ENCODE measurements around the gene LEMD2. TPM values are rescaled to one million over a fixed set of nuclear protein-coding genes. Genes with fewer than 3 reads are reported as not detected.

The LEMD2 gene
- total and polyA plus RNA-seq, 2 of the 4 experiments (the other 2 are of a cell fraction), result 26.5 to 43.6 TPM

DNA sequence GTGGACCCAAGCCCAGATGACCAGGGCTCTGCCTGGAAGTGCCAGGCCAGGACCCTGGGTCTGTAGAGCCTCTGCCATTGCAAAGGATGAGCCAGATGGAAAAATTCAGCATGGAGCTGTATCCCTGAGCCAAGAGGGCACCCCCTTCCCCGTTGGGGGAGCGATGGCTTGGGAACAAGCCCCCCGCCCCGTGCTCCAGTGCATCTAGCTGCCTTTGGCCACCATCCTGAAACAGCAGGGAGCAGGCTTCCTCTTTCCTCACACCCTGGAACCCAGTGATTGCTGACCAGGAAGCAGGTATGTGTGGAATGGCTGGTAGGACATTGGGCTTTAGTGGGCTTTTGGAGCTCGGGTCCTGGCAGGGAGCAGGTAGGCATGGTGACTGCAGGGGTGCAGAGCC lies 12.7 kb upstream of the LEMD2 start (continued):
- TF ChIP-seq, protein P1, sequence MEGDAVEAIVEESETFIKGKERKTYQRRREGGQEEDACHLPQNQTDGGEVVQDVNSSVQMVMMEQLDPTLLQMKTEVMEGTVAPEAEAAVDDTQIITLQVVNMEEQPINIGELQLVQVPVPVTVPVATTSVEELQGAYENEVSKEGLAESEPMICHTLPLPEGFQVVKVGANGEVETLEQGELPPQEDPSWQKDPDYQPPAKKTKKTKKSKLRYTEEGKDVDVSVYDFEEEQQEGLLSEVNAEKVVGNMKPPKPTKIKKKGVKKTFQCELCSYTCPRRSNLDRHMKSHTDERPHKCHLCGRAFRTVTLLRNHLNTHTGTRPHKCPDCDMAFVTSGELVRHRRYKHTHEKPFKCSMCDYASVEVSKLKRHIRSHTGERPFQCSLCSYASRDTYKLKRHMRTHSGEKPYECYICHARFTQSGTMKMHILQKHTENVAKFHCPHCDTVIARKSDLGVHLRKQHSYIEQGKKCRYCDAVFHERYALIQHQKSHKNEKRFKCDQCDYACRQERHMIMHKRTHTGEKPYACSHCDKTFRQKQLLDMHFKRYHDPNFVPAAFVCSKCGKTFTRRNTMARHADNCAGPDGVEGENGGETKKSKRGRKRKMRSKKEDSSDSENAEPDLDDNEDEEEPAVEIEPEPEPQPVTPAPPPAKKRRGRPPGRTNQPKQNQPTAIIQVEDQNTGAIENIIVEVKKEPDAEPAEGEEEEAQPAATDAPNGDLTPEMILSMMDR (conservative IDR thresholded peaks at IDR 0.05; ENCODE audit: low read depth, low read length), result no peak
- no peak for TF ChIP-seq POLR2A (IDR thresholded peaks at IDR 0.05; ENCODE audit: low read depth, low read length)

- Histone ChIP-seq H4K5ac (ENCODE audit: low read depth, low read length) (no peak overlapping the region), H2AK9ac (replicated peaks; ENCODE audit: low read depth, low read length, poor library complexity) (no peak overlapping the region), H3K79me1 (ENCODE audit: low read depth in 1 of 2, low read length in 2 of 2) (no peaks in the 10 kb centered on the region), H3K4me2 (ENCODE audit: low read depth, low read length) (no peak overlapping the region), H2BK120ac (ENCODE audit: low read depth, low read length) (no peak overlapping the region), H3K27me3 (ENCODE audit: control insufficient read depth, insufficient read depth, low read length) (peaks cover 48% of the 10 kb centered on the region), H3K36me3 (ENCODE audit: control insufficient read depth, insufficient read depth, low read length) (no peaks in the 10 kb centered on the region), H3K9me3 (ENCODE audit: control insufficient read depth, insufficient read depth, low read length) (no peaks in the 10 kb centered on the region), H2AK5ac (ENCODE audit: low read depth, low read length) (no peak overlapping the region), H3K4me1 (ENCODE audit: control insufficient read depth, insufficient read depth, low read length) (no peaks in the 10 kb centered on the region), H3K18ac (ENCODE audit: low read depth, low read length) (no peak overlapping the region), H3K27ac (ENCODE audit: insufficient read depth, low read length) (no peak overlapping the region), H3K9me1 (ENCODE audit: insufficient read depth, low read length) (peaks cover 3% of the 10 kb centered on the region; the same call in 1 of the 2 replicates), H2BK5ac (ENCODE audit: low read depth, low read length, poor library complexity, severe bottlenecking) (no peak overlapping the region), H3K56ac (ENCODE audit: extremely low read depth, insufficient read depth, low read length) (no peak overlapping the region), H3K4ac (ENCODE audit: low read depth, low read length) (no peak overlapping the region), H3K9ac (ENCODE audit: low read depth, low read length) (no peak overlapping the region), H2BK20ac (ENCODE audit: low read depth, low read length) (no peak overlapping the region), H3K14ac (replicated peaks; ENCODE audit: low read depth, low read length) (no peak overlapping the region), H4K91ac (ENCODE audit: insufficient read depth, low read depth, low read length) (no peak overlapping the region), H4K8ac (ENCODE audit: low read depth in 2 of 2, low read length in 2 of 2) (no peak overlapping the region), H3K23ac (ENCODE audit: low read depth, low read length) (no peak overlapping the region), H3K4me3 (ENCODE audit: insufficient read depth, low read depth, low read length) (no peak overlapping the region), H2BK15ac (ENCODE audit: low read depth, low read length) (no peak overlapping the region), H2AFZ (replicated peaks; ENCODE audit: low read length, poor library complexity) (no peak overlapping the region), H4K20me1 (ENCODE audit: insufficient read depth, low read length) (no peaks in the 10 kb centered on the region)
- CTCF ChIA-PET, result no interaction called here
- in situ Hi-C loops (cut with MboI; ENCODE audit: low sequenced_read_pairs), result no loop called here
- POLR2A ChIA-PET (ENCODE audit: unreplicated experiment), result no interaction called here
- TF ChIP-seq, protein P1 (conservative IDR thresholded peaks at IDR 0.05; ENCODE audit: low read depth, low read length), result no peak
- TF ChIP-seq FOS (IDR thresholded peaks at IDR 0.05; ENCODE audit: low read depth, low read length), result no peak
- no peak for TF ChIP-seq RAD21 (IDR thresholded peaks at IDR 0.05; ENCODE audit: low read length)
- no peak for TF ChIP-seq RCOR1 (IDR thresholded peaks at IDR 0.05; ENCODE audit: insufficient replicate concordance, low read length)
- TF ChIP-seq, protein P2, sequence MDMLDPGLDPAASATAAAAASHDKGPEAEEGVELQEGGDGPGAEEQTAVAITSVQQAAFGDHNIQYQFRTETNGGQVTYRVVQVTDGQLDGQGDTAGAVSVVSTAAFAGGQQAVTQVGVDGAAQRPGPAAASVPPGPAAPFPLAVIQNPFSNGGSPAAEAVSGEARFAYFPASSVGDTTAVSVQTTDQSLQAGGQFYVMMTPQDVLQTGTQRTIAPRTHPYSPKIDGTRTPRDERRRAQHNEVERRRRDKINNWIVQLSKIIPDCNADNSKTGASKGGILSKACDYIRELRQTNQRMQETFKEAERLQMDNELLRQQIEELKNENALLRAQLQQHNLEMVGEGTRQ (IDR thresholded peaks at IDR 0.05; ENCODE audit: low read depth, low read length), result no peak
- no peak for TF ChIP-seq RFX5 (IDR thresholded peaks at IDR 0.05; ENCODE audit: low read depth, low read length)
- no peak for DNase-seq
- no peak for ATAC-seq (ENCODE audit: low read depth)
- intact Hi-C loops (cut with micrococcal nuclease), result loop anchor here (10.0 kb wide), 1 partner anchor 104 kb away; no protein-coding TSS in a partner anchor
- 66% methylated on average over 5 of the region's 13 CpGs; no CpG with 5 or more reads in 1 of the 2 experiments for WGBS, 2 experiments (ENCODE audit: extremely low coverage in 2 of 2, insufficient read length in 1 of 2)
- BruUV-seq (replicated peaks), result no TSS peak
- dilution Hi-C loops (cut with HindIII; ENCODE audit: low sequenced_read_pairs, unreplicated experiment), result no loop called here
These were observed 11.5 kb upstream of the LEMD2 start for GRCh38 chr6:33800248-33800969.
